Mesendoderm (in vitro differentiated cells): ENCODE data around the gene GAS6.

Source experiments
- DNase-seq: peaks from one replicate; pipeline ENCODE4 v3.0.0; 2013
- H2AK5ac ChIP-seq: 2 replicates; pipeline ENCODE4 v1.6.1; 2013; ENCODE audit warnings: low read length, inconsistent platforms
- H2BK120ac ChIP-seq: 2 replicates; pipeline ENCODE4 v1.6.1; 2013; ENCODE audit warnings: low read depth, mild to moderate bottlenecking, low read length, moderate library complexity, mixed read lengths
- H2BK15ac ChIP-seq: replicated peaks from 2 replicates; pipeline ENCODE4 v1.6.1; 2013; ENCODE audit warnings: low read depth, mild to moderate bottlenecking, moderate library complexity
- H2BK5ac ChIP-seq: 2 replicates; pipeline ENCODE4 v1.6.1; 2013; ENCODE audit warnings: low read length, inconsistent platforms
- H3K18ac ChIP-seq: 2 replicates; pipeline ENCODE4 v1.6.1; 2013; ENCODE audit warnings: mild to moderate bottlenecking, low read length, mixed read lengths
- H3K23ac ChIP-seq: one replicate; pipeline ENCODE4 v1.6.1; 2013; ENCODE audit warnings: low read length
- H3K27ac ChIP-seq: 2 replicates; pipeline ENCODE4 v1.5.1; 2013; ENCODE audit warnings: low read depth, mild to moderate bottlenecking, inconsistent platforms, low read length, moderate library complexity
- H3K27me3 ChIP-seq: 2 replicates; pipeline ENCODE4 v1.6.1; 2013; ENCODE audit warnings: low read length, control low read depth, mild to moderate bottlenecking, inconsistent platforms; ENCODE audit not compliant: insufficient read depth, poor library complexity
- H3K36me3 ChIP-seq: 2 replicates; pipeline ENCODE4 v1.6.1; 2013; ENCODE audit warnings: low read length, inconsistent platforms; ENCODE audit not compliant: control insufficient read depth, insufficient read depth
- H3K4ac ChIP-seq: one replicate; pipeline ENCODE4 v1.6.1; 2013; ENCODE audit warnings: low read depth, mild to moderate bottlenecking, low read length, moderate library complexity
- H3K4me1 ChIP-seq: 2 replicates; pipeline ENCODE4 v1.6.1; 2013; ENCODE audit warnings: low read depth, low read length, inconsistent platforms; ENCODE audit not compliant: control insufficient read depth
- H3K4me2 ChIP-seq: 2 replicates; pipeline ENCODE4 v1.6.1; 2013; ENCODE audit warnings: low read length
- H3K4me3 ChIP-seq: 2 replicates; pipeline ENCODE4 v1.5.1; 2013; ENCODE audit warnings: mild to moderate bottlenecking, low read length
- H3K56ac ChIP-seq: one replicate; pipeline ENCODE4 v1.6.1; 2013; ENCODE audit warnings: low read length
- H3K79me1 ChIP-seq: 2 replicates; pipeline ENCODE4 v1.6.1; 2013; ENCODE audit warnings: low read length, inconsistent platforms
- H3K79me2 ChIP-seq: 2 replicates; pipeline ENCODE4 v1.6.1; 2013; ENCODE audit warnings: mild to moderate bottlenecking, low read length; ENCODE audit not compliant: control insufficient read depth, insufficient read depth
- H3K9ac ChIP-seq: 2 replicates; pipeline ENCODE4 v1.6.1; 2013; ENCODE audit warnings: low read length, inconsistent platforms
- H4K5ac ChIP-seq: one replicate; pipeline ENCODE4 v1.6.1; 2013; ENCODE audit warnings: low read length
- H4K8ac ChIP-seq: one replicate; pipeline ENCODE4 v1.6.1; 2013; ENCODE audit warnings: low read depth, mild to moderate bottlenecking, control low read depth, low read length, moderate library complexity
- WGBS: extraction: QIAGEN DNeasy Blood & Tissue Kit; methylation state at CpG from one replicate; pipeline ENCODE4 v1.1.7; 2013; ENCODE audit warnings: low lambda C conversion rate, missing lambda C conversion rate; ENCODE audit not compliant: insufficient coverage; ENCODE audit errors: extremely low coverage; 5-methylcytosine and 5-hydroxymethylcytosine counted together

The GAS6 gene

DNA sequence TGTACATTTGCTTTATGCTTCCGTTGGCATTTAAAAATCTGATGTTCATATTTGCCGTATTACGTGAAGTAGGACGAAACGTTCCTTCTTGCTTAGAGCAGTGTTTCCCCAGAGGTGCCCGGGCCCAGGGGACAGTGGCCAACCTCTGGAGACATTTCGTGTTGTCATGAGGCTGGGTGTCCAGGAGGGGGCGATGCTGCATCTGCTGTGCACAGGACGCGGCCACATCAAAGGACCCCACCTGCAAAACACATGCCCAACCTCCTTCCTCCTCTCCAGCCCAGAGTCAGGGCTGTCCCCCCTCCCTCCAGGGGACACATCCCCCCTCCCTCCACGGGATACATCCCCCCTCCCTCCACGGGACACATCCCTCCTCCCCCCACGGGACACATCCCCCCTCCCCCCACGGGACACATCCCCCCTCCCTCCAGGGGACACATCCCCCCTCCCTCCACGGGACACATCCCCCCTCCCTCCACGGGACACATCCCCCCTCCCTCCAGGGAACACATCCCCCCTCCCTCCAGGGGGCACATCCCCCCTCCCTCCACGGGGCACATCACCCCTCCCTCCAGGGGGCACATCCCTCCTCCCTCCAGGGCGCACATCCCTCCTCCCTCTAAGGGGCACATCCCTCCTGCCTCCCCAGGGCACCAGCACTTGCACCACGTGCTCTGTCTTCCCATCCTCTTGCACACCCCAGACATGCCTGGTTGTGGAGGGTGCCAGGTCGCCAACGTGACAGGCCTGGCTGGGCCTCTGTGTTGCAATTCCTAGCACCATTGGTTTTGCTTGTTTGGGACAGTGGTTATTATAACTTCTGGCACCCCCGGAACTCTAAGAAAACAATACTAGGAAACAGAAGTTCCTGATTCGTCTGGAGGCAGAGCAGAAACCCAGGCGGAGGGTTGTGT lies 46.7 kb downstream of the GAS6 start:
- Histone ChIP-seq H3K4ac (no peak overlapping the region), H2BK5ac (no peak overlapping the region), H3K9ac (no peak overlapping the region), H2BK120ac (no peak overlapping the region), H3K23ac (no peak overlapping the region), H3K4me1 (no peaks in the 10 kb centered on the region), H3K36me3 (no peaks in the 10 kb centered on the region), H3K18ac (no peak overlapping the region), H4K5ac (no peak overlapping the region), H3K27me3 (no peaks in the 10 kb centered on the region), H3K79me1 (no peaks in the 10 kb centered on the region), H2BK15ac (no peak overlapping the region), H3K4me2 (no peak overlapping the region), H3K79me2 (no peaks in the 10 kb centered on the region), H3K4me3 (no peak overlapping the region), H2AK5ac (no peak overlapping the region), H3K56ac (no peak overlapping the region), H3K27ac (no peak overlapping the region), H4K8ac (no peak overlapping the region)
- WGBS: no CpG with 5 or more reads among the region's 24 CpGs
- peak; percentile 93 for DNase-seq

DNA sequence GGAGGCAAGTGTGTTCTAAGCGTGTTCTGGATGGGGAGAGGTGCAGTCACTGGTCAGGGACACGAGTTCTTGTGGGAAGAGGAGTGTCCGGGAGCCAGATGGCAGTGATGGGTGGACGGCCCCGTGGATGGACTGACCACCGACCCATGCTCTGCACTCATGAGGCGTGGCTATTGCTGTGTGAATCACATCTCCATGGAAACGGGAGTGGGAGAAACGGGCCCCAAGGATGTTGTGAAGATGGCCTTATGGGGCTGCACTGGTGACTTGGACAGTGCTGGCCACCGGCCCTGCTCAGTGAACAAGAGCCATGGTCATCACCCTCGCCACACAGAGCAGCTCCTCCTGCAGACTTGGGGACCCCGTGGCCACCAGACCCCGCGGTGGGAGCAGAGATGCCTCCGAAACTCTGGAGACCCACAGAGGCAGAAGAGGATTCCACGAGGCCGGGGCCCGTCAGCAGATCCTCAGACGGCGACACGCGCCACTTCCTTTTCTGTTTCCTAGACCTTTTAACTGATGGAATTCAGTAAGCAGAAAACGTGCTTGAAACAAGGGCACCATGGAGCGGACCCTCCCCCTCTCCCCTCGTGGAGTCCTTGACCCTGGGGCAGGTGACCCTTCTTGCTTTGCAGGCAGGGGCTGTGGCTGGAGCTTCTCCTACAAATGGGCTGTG lies 47.5 kb downstream of the GAS6 start:
- no peak overlapping the region for H3K9ac ChIP-seq

DNA sequence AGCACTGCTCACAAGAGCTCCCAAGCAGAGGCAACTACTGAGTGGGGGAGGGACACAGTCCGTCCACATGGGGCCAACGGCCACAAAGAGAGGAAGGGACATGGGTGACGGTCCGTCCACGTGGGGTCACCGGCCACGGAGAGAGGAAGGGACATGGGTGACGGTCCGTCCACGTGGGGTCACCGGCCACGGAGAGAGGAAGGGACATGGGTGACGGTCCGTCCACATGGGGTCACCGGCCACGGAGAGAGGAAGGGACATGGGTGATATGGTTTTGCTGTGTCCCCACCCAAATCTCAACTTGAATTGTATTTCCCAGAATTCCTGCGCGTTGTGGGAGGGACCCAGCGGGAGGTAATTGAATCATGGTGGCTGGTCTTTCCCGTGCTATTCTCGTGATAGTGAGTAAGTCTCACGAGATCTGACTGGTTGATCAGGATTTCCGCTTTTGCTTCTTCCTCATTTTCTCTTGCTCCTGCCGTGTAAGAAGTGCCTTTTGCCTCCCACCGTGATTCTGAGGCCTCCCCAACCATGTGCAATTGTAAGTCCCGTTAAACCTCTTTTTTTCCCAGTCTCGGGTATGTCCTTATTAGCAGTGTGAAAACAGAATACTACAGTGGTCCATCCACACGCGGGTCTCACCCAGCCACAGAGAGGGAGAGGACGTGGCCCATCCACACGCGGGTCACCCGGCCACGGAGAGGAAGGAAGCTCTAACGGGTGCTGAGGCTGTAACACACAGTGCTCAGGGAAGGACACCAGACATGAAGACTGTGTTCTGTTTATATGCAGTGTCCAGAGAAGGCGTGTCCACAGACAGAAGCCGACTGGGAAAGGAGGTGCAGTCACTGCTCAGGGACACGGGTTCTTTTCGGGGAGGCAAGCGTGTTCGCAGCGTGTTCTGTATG lies 48.5 kb downstream of the GAS6 start:
- Histone ChIP-seq H3K18ac (no peak overlapping the region), H3K4ac (no peak overlapping the region), H3K36me3 (no peaks in the 10 kb centered on the region), H3K4me2 (no peak overlapping the region), H3K4me1 (no peaks in the 10 kb centered on the region), H3K4me3 (no peak overlapping the region), H3K9ac (no peak overlapping the region), H3K27me3 (no peaks in the 10 kb centered on the region), H3K23ac (no peak overlapping the region), H3K56ac (no peak overlapping the region), H3K27ac (no peak overlapping the region), H4K5ac (no peak overlapping the region), H2BK15ac (no peak overlapping the region), H2BK5ac (no peak overlapping the region), H3K79me2 (no peaks in the 10 kb centered on the region), H3K79me1 (no peaks in the 10 kb centered on the region), H4K8ac (no peak overlapping the region), H2BK120ac (no peak overlapping the region), H2AK5ac (no peak overlapping the region)
- no peak for DNase-seq
- WGBS: no CpG with 5 or more reads among the region's 42 CpGs

More for the DNA sequence above, 47.5 kb downstream of the GAS6 start:
- DNase-seq: no peak
- Histone ChIP-seq H3K4ac (no peak overlapping the region), H3K79me2 (no peaks in the 10 kb centered on the region), H3K79me1 (no peaks in the 10 kb centered on the region), H4K5ac (no peak overlapping the region), H3K18ac (no peak overlapping the region), H3K27me3 (no peaks in the 10 kb centered on the region), H3K23ac (no peak overlapping the region), H2BK120ac (no peak overlapping the region), H3K4me3 (no peak overlapping the region), H3K56ac (no peak overlapping the region), H3K4me2 (no peak overlapping the region), H3K27ac (no peak overlapping the region), H2AK5ac (no peak overlapping the region), H3K4me1 (no peaks in the 10 kb centered on the region), H3K36me3 (no peaks in the 10 kb centered on the region), H2BK5ac (no peak overlapping the region), H4K8ac (no peak overlapping the region), H2BK15ac (no peak overlapping the region)
- WGBS: no CpG with 5 or more reads among the region's 25 CpGs

DNA sequence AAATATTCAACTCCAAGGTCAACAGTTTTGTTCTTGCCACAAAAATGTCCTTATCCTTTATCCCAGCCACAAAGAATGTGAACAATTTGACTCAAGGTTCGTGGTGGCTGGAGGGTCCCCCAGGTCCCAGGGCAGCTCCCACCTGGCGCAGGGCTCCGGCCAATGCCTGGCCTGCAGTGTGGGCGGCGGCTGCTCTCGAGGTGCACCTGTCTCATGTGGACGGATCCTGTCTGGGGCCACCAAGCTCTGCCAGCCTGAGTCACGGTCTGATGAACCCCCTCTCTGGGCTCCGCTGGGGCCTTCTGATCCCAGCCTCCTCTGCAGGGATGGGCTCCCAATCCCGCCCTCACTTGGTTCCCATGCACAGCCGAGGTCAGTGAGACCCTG lies 49.4 kb downstream of the GAS6 start:
- WGBS: no CpG with 5 or more reads among the region's 11 CpGs
- Histone ChIP-seq H3K56ac (no peak overlapping the region), H3K79me2 (no peaks in the 10 kb centered on the region), H3K27ac (no peak overlapping the region), H3K9ac (no peak overlapping the region), H2BK120ac (no peak overlapping the region), H3K4ac (no peak overlapping the region), H3K4me3 (no peak overlapping the region), H2BK5ac (no peak overlapping the region), H2BK15ac (no peak overlapping the region), H3K18ac (no peak overlapping the region), H3K79me1 (no peaks in the 10 kb centered on the region), H3K4me2 (no peak overlapping the region), H3K36me3 (no peaks in the 10 kb centered on the region), H3K27me3 (no peaks in the 10 kb centered on the region), H3K4me1 (no peaks in the 10 kb centered on the region), H4K5ac (no peak overlapping the region), H3K23ac (no peak overlapping the region), H4K8ac (no peak overlapping the region), H2AK5ac (no peak overlapping the region)
- no peak for DNase-seq

DNA sequence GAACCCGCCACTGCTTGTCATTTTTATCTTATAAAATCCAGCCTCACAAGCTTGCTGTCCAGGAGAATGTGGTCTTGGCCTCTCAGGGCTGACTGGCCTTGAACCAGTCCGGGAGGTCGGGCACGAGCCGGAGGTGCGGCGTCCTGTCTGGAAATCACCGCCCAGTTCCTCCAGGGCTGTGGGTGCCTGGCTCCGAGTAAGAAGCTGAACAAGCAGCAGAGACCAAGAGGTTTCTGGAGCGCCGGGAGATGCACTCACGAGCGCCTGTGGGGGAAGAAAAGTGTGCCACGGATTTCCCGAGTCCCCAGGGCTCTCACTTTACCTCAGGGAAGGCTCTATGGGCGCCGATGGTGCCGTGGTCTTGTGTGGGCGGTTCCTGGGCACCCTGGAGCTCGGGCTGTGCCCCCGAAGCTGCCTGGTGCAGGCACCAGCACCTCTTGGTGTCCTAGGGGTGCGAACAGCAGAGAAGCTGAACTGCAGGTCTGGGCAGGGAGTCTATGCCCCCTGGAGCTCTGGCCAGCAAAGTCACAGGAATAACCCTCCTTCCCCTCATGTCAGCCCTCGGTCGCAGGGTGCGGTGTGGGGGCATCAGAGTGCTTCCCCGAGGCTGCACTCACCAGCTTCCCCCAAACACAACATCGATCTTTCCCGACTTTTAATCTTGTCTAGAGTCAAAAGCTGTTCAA lies 50.0 kb downstream of the GAS6 start:
- Histone ChIP-seq H2AK5ac (no peak overlapping the region), H3K36me3 (no peaks in the 10 kb centered on the region), H3K4me1 (no peaks in the 10 kb centered on the region), H3K9ac (no peak overlapping the region), H4K5ac (no peak overlapping the region), H3K56ac (no peak overlapping the region), H3K79me1 (no peaks in the 10 kb centered on the region), H3K4ac (no peak overlapping the region), H3K4me2 (no peak overlapping the region), H3K27ac (no peak overlapping the region), H3K79me2 (no peaks in the 10 kb centered on the region), H3K27me3 (no peaks in the 10 kb centered on the region), H3K4me3 (no peak overlapping the region), H2BK120ac (no peak overlapping the region), H4K8ac (no peak overlapping the region), H3K23ac (no peak overlapping the region), H3K18ac (no peak overlapping the region), H2BK5ac (no peak overlapping the region), H2BK15ac (no peak overlapping the region)
- WGBS: no CpG with 5 or more reads among the region's 28 CpGs
- DNase-seq: no peak
